ENCODE measurements around the gene BNIP5.

Gene BNIP5, protein sequence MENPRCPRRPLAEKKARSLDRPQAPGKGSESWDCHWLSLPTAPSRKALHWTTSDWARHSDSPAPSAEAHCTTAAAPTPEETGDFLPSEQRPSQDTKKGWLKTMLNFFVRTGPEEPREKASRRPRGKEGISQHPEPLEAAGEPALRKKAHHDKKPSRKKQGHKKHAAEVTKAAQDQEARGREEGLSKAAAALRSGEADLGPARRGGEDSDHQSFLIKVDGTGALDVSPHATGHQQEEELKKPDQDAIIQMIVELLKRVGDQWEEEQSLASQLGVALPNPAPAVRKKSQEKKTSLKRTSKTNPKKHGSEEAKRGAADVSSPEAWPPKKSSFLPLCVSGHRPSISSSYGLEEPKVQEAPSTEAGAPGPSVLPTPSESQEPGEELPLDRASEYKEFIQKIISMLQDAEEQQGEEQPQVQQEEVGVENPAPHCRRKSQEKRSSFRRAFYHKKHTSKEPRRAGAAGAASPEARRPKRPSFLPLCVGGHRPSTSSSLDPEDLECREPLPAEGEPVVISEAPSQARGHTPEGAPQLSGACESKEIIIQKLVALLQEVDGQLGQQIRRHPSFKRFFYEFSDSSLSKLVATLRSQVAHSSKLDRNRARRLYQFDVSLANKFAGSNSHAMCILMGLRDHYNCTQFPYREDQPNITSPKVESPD

DNA sequence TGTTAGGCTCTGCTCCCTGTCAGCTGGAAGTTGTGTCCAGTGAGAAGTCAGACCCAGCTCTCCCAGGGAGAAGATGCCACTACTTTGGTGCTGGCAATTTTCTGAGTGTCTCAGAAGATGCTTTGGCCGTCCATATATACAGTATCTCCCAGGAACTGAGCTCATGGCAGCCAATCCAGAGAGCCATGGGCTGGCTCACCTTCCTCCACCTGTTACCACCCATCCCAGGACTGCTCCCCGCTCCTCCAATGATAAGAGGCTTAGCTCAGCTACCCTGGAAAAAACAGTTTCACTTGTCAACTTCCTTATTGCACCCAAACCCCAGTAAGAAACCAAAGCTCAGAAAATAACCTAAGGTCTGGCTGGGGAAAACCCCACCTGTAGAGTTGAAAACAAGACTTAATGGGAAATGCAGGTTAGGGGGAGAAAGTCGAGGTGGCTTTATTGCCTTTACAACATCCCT is at the start of gene BNIP5:
Gene BNIP5 (minus strand): TSS at position 110 of the 463 bp plus-strand sequence. CDS start 6,198 bp downstream, outside the sequence.
- no peak for DNase-seq (ENCODE audit: extremely low spot score, insufficient read length, low read depth)

GRCh38 chr6:36384095-36384494 is 47.4 kb upstream of the BNIP5 start:
- DNase-seq (ENCODE audit: extremely low spot score, insufficient read length, low read depth) (no peak), FAIRE-seq (no peak)

More for the DNA sequence above, at the start of gene BNIP5:
- FAIRE-seq: no peak

GRCh38 chr6:36383606-36384005 is 46.9 kb upstream of the BNIP5 start:
- no peak for DNase-seq (ENCODE audit: extremely low spot score, insufficient read length, low read depth)
- FAIRE-seq: no peak

GRCh38 chr6:36382976-36383375 is 46.3 kb upstream of the BNIP5 start:
- FAIRE-seq (no peak), DNase-seq (ENCODE audit: extremely low spot score, insufficient read length, low read depth) (no peak)

DNA sequence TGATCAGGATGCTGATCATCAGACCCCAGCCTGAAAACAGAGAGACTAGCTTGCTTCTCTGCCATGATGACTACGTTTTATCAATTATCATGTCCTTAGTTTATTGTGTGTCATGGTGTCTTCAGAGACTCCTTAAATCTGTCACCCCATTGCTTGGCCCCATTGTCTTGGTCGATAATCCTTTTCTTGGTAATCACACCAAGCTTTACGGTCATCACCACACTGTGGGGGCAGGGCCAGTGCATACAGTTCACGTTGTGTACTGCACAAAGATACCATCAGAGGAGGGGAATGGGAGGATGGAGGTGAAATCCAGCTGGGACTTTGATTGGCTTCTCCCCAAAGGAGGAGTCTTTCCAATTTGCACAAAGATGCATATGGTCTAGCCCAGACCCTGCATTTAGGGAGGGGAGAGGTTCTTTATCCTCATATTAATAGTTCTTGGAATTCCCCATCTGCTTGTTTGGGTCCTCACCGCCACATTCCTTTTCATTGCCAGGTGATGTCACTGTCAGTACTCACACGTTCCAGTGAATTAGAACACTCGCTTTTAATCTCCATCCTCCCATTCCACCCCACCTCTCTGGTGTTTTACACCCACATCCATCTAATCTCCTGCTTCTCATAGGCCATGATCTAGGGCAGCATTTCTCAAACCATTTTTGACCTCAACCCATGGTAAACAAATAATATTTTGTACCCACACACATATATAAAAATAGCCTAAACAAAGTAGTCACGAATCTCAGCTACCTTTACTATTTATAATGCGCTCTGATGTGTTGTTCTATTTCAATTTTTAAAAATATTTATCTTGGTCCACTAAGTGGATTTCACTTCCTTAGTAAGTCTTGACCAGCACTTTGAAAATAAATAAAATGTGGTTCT is 45.1 kb upstream of the BNIP5 start:
- DNase-seq (ENCODE audit: extremely low spot score, insufficient read length, low read depth) (no peak), FAIRE-seq (no peak)

GRCh38 chr6:36380166-36380565 is 43.5 kb upstream of the BNIP5 start:
- no peak for FAIRE-seq
- no peak for DNase-seq (ENCODE audit: extremely low spot score, insufficient read length, low read depth)

DNA sequence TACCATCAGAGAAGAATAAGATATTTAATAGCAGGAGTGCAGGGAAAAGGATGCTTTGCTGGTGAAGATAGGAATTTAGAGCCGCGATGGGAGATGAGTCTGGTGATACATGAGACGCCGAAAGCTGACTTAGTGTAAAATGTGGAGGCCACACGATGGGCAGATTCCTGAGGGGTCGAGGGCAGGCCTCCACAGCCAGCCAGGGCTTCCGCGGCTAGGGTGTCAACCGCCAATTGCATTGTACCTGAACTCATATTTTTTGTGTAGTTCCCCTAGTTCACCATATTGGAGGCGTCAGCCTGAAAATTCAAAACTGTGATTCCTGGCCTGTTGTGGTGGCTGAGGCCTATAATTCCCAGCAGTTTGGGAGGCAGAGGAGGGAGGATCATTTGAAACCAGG is 42.2 kb upstream of the BNIP5 start:
- FAIRE-seq (no peak), DNase-seq (ENCODE audit: extremely low spot score, insufficient read length, low read depth) (no peak)

- no peak for DNase-seq (ENCODE audit: extremely low spot score, insufficient read length, low read depth)
- no peak for FAIRE-seq
Observed at GRCh38 chr6:36378243-36378920, 41.7 kb upstream of the BNIP5 start.

- FAIRE-seq: no peak
- DNase-seq (ENCODE audit: extremely low spot score, insufficient read length, low read depth): no peak
Observed at GRCh38 chr6:36377594-36377993, 40.9 kb upstream of the BNIP5 start.

DNA sequence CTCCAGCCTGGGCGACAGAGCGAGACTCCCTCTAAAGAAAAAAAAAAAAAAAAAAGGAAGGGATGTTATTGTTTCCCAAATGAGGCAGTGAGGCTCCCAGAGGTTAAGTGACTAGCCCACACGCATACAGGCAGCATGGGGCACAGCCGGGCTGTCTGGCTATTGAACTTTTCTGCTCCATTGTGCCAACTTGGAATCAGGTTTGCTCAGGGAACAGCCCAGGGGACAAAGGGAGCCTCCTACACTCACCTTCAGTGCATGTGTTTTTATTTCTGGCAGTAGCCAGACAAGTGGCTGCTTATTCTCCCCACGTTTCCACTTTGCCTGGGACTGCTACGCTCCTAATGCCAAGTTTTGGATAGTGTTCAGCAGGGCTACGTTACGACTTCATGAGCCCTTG is 40.1 kb upstream of the BNIP5 start:
- FAIRE-seq (no peak), DNase-seq (ENCODE audit: extremely low spot score, insufficient read length, low read depth) (no peak)

DNA sequence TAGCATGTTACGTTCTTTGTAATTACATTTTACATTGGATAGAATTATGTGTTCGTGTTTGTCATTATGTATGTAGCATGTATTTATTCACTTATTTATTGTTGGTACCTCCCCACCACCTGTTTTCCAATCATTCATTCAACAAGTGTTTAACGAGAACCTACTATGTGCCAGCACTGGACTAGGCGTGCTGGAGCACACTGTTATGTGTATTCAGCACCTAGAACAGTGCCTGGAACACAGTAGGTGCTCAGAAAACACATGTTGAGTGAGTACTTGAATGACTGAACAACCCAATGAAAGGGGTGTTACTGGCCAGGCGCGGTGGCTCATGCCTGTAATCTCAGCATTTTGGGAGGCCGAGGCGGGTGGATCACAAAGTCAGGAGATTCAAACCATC is 39.5 kb upstream of the BNIP5 start:
- FAIRE-seq: no peak
- no peak for DNase-seq (ENCODE audit: extremely low spot score, insufficient read length, low read depth)

- FAIRE-seq (no peak), DNase-seq (ENCODE audit: extremely low spot score, insufficient read length, low read depth) (no peak)
Observed at GRCh38 chr6:36375644-36376155, 39.0 kb upstream of the BNIP5 start.

DNA sequence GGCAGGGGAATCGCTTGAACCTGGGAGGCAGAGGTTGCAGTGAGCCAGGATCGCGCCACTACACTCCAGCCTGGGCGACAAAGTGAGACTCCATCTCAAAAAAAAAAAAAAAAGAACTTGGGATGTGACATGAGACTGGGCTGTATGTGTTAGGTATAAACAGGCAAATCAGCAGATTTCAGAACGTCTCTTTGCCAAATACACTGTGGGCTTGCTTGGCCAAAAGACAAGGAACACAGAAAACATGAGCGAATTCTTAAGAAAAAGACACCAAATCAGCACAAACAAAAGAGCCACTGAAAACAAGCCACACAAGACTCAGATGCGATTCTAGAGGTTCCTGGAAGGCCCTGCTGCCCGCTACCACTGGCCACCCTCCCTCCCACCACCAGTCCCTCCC is 38.3 kb upstream of the BNIP5 start:
- no peak for FAIRE-seq

DNA sequence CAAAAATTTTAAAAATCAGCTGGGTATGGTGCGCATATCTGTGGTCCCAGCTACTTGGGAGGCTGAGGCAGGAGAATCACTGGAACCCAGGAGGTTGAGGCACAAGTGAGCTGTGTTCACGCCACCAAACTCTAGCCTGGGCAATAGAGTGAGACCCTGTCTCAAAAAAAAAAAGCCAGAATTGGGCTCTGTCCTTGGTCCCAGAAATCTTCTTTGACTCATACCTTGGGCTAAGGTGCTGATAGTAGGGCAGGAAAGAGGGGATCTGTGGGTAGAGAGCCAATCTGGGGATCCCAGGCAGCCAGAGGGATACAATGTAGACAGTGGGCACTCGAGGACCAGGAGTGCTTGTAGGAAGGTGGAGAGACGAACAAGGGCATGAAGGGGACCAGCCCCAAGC is 37.5 kb upstream of the BNIP5 start:
- FAIRE-seq (no peak), DNase-seq (ENCODE audit: extremely low spot score, insufficient read length, low read depth) (no peak)

More for the DNA sequence above, 38.3 kb upstream of the BNIP5 start:
- DNase-seq (ENCODE audit: extremely low spot score, insufficient read length, low read depth): no peak

- FAIRE-seq (no peak), DNase-seq (ENCODE audit: extremely low spot score, insufficient read length, low read depth) (no peak)
Observed at GRCh38 chr6:36373368-36374019, 36.8 kb upstream of the BNIP5 start.

GRCh38 chr6:36372088-36372487 is 35.4 kb upstream of the BNIP5 start:
- no peak for FAIRE-seq
- no peak for DNase-seq (ENCODE audit: extremely low spot score, insufficient read length, low read depth)

GRCh38 chr6:36371211-36371610 is 34.5 kb upstream of the BNIP5 start:
- FAIRE-seq (no peak), DNase-seq (ENCODE audit: extremely low spot score, insufficient read length, low read depth) (no peak)

GRCh38 chr6:36370638-36371037 is 34.0 kb upstream of the BNIP5 start:
- FAIRE-seq: no peak

More at GRCh38 chr6:36370638-36371037, 34.0 kb upstream of the BNIP5 start:
- DNase-seq (ENCODE audit: extremely low spot score, insufficient read length, low read depth): no peak
